ENCODE data around the gene NFYC.

The NFYC gene

DNA sequence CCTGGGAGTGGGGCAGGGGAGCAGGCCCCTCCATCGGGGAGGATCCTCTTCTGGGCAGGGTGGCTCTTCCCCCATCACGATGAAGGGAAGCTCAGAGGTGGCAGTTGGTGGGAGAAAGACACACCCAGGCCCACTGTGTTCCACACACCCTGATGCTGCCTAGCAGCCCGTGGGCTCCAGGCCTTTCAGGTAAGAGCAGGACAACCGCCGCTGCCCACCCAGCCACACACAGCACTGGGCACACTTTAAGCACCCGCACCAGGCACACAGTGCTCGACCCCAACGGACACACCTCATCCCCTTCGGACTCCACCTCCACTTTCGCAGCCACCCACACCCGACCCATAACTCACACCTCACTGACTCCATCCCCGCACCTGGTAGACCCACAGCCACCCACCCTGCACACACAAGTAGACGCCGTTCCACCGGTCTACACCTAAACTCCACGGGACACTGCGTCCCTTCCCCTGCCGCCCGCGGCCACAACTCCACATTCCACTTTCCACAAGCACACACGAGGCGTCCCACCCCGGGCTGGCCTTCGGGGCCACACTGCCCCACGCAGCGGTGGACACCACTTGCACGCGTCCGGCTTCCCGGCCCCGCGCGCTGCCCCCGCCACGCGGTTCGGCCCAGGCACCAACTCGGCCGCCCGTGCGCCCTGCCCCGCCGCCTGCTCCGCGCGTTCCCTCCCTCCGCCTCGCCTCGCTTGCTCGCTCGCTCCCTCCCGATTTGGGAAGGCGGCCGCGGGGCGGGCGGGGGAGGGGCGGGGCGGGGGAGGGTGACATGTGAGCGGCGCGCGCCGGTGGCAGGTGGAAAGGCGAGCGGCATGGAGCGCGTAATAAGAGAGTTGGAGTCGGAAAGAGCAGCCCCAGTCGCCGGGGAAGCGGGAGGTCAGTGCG, 91.7 kb downstream of the NFYC start, which contains the start of gene KCNQ4:
TSS of gene KCNQ4 (plus strand) at position 787 of the 905 bp plus-strand sequence. CDS start 307 bp downstream, outside the sequence.
- DNase-seq, result no peak

DNA sequence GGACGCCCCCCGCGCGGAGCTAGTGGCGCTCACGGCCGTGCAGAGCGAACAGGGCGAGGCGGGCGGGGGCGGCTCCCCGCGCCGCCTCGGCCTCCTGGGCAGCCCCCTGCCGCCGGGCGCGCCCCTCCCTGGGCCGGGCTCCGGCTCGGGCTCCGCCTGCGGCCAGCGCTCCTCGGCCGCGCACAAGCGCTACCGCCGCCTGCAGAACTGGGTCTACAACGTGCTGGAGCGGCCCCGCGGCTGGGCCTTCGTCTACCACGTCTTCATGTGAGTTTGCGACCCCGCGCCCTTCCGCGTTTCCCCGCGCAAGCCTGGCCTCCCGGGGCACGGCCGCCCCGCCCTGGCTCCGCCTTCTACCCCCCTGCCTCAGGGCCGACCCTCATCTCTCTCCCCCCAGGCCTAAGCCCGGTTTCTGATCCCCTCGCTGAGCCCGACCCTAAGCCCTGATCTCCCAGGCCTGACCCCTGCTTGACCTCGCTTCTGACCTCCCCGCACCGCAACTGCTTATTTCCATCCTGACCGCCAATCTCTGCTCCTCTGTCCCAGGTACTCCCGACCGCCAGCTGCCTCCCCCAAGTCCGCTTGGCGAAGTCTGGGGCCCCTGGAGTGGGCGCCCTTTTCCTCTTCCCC, 92.8 kb downstream of the NFYC start:
- DNase-seq, result no peak

DNA sequence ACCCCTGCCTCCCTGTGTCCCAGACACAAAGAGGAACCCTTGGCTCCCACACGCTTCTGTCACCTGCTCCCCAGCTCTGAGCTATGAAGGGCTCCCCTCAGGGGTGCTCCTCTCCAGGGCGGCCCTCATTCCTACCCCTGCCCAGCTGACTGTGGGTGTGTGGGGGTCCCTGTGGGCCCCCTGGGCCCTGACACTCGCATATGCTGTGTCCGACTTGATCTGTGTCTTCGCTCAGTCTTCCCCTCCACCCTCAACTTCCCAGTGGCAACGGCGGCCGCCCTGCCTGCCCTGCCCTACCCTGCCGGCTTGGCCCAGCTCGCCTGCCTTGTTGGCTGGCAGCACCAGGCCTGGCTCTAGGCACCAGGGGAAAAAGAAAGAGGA, 93.3 kb downstream of the NFYC start:
- no peak for DNase-seq

DNA sequence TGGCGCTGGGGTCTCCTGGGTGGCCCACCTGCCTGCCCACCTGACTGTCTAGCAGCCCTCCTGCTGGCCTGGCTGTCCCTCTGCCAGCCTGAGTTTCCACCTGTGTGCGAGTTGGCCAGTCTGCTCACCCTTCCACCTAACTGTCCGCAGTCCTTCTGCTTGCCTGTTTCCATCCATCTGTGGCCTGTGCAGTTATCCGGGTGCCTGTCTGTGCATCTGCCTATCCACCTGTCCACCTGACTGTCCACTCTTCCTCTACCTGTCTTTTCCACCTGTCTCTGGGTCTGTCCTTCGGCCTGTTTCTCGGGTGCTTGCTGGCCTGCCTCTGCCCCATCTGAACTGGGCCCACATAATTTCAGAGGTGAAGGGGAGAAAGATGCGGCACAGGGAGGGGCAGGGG, 93.9 kb downstream of the NFYC start:
- DNase-seq, result no peak

DNA sequence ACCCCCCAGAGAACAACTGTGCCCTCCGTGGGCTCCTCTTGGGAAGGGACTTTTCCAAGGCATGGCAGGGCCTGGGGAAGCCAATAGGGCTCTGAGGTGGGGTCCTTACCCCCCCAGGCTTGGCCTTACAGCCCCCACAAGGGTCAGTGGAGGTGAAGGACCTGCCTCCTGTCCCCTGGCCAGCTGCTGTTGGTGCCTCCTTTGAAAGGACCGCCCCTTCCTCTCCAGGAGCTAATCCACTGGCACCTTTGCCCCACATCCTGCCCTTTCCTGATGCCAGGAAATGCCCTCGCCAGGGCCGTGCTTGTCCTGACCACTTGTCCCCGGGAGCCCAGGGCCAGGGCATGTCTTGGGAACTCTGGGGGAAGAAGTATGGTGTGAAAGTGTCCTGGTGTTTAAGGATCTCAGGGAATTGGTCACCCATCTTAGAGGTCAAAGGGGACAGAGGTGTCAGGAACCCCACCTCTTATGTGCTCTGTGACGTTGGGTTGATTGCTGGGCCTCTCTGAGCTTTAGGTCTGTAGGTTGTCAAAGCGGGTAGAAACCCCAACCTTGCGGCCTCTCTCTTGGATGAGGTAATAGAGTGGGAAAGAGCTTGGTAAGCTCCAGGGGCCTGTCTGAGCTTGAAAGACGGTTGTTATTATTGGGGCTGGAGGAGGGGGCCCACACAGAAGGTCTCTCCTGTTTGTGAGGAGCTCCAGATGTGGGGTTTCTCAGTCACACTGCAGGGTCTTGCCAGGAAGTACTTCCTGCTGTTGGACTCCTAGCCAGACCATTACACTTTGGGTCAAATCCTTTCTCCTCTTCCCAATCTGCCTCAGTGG, 94.9 kb downstream of the NFYC start:
- DNase-seq, result no peak

DNA sequence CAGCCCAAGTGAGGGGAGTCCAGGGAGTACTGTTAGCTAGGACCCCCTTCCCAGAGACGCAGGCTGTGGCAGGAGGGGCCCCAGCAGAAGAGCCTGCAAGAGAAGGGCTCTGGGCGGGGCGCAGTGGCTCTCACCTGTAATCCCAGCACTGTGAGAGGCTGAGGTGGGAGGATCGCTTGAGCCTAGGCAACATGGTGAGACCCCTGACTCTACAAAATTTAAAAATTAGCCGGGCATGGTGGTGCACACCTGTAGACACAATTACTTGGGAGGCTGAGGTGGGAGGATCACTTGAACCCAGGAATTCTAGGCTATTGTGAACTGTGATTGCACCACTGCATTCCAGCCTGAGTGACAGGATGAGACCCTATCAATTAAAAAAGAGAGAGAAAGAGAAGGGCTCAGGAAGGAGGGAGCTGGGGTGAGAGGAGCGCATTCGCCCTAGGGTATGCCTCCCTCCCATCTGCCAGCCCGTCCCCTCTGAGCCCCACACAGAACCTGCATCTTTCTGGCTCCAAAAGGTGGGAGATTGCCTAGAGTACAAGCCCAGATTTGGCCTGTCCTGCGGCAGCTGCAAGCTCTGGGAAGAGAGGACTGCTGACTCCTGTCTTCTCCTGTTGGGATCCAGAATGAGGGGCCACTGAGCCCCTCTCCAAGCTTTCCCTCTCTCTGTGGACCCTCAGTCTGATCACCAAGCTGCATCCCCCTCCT, 95.6 kb downstream of the NFYC start:
- DNase-seq, result no peak

DNA sequence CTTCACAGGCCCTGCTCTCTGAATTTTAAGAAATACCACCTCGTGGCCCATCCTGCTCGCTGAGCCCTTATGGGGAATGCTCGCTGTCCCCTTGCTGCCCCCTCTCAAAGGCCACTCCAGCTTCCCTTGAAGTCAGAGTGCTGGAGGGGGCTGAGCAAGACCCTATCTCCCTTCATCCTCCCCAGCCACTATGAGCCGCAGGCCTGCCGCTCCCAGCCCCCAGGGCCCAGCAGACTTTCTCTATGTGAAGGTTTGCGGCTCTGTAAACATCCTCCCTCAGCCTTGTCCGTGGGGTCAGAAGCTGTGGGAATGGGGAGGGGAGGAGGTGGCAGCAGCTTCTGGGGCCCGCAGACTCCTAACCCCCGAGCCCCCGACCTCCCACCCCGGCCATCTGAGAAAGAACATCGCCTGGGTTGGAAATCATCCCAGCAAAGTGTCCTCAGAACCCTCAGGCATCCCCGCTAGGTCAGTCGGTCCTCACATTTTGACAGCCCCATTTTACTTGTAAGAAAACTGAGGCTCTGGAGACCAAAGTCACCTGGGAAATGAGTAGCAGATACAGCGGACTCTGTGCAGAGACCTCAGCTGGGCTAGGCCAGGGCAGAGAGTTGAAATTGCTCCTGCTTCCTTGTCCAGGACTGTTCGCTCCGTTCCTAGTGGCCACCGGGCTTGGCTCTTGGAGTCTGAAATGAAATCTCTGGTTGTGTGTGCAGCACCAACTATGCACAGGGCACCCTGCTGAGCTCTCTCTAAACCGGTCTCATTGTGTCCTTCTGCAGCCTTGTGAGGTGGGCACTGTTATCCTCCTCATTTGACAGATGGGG, 96.4 kb downstream of the NFYC start:
- no peak for DNase-seq

DNA sequence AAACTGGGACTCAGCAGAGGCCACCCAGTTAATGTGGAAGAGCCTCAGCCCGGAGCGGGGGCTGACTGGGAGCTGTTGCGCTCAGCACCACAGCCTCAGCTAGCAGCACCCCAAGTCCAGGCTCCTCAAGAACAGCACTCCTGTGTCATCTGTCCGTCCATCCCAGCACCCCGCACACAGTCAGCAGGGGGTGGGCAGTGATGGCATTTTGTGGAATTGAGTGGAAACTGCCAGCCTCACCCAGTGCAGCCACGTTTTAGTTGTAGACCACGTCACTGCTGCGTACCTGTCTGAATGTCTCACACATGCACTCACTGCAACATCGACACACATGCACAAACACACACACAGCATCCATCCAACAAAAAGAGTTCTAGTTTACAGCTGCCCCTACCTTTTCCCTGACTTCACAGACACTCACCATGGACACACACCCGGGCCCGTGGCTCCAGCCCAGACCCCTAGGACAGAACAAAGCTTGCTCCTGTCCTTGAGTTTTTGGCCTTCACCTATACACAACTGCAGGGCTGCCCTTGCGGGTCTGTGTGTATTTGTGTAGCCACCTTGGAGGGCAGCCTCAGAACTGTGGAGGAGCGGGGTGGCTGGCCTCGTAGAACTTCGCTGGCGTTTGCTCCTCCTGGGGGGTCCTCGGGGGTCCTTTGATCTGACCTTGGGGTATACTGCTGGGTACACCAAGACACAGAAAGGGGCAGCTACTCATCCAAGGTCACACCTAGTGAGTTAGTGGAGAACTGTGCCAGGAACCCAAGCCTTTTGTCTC, 97.2 kb downstream of the NFYC start:
- DNase-seq, result no peak

DNA sequence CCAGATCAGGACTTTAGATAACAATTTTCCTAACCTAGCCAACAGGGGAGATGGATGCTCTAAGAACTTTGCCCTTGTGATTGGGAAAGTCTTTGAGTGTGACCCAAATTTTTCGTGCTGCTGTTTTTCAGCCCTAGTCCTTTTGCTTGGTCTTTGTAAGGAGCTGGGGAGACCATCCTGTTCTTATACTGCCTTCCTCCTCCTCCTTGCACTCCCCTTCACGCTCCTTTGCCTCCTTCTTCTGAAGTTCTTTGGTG, 97.8 kb downstream of the NFYC start:
- DNase-seq, result no peak

DNA sequence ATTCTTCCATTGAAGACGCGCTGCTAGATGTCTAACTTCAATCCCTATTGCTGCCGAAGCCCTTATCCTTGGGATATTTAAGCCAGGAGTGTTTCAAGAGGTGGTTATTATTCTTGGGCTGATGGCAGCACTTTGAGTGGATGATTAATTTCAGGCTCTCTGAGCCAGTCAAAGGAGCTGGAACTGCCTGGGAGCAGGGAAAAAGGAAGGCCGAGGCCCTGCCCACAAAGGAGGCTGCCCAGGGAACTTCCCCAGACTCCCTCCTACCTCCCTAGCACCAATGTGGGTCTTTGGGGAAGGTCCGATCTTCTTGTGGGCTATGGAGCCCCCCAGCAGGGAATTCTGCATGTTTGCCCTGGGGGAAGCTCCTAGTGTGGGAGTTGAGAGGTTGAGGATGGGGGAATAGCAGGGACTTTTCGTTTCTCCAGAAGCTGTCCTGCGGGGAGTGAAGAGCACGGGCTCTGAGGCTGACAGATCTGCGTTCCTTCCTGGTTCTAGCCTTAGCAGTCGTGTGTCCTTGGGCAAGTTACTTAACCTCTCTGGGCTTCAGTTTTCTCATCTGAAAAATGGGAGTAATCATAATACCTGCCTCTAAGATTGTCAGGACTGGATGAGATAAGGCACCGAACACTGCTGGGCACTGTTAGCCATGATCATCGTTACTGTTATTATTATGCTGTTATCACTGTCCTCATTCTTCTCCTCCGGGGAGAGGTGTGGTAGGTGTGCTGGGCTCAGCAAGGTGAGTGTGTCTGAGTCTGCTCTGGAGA, 98.3 kb downstream of the NFYC start:
- no peak for DNase-seq

DNA sequence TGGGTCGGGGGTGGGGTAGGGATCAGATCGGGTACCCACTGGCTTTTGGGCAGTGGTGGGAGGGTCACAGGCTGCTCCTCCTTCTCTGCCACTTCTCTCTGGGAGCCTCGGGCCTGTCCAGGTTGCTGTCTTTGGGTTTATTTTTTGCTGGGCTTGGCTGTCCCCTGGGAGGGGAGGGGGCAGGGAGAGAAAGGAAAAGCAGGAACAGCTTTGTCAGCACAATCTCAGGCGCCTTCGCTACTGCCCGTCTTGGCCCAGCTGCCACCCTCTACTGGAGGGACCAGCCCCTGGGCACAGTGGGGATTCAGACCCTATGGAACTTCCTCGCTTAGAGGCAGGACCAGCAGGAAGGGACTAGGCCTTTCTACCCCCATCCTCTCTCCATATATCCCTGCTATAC, 100.5 kb downstream of the NFYC start:
- no peak for DNase-seq

DNA sequence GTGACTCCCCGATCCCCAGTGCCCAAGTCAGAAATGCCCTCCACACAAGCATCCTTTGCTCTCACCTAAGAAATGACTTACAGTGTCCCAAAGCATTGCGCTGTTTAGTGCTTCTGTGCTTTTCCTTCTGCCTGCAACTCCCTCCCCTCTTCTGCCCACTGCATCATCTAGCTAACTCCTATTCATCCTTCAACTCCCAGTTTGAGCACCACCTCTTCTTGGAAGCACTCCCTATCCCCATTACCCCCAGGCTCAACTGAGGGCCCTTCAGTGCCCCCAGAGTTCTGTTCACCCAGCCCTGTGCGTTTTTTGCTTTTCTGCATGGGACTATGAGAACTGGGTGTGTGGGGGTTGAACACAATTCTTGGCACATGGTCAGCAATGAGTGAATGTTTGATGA, 102.1 kb downstream of the NFYC start:
- no peak for DNase-seq

DNA sequence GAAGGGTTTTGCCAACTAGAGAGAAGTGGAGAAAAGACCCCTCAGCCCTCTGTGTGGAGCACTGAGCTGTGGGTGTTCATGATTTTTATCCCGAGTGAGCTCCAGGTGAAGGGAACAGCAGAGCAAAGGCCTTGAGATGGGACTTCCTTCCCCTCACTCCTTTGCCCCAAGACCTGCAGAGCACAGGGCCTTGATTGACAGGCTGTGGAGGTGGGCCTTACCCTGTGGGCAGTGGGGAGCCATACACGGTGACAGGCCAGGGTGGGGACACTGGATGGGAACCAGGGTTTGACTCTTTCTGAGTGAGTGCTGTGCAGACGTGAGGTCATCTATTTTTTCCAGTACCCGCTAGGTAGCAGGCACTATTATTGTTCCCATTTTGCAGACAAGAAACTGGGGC, 102.5 kb downstream of the NFYC start:
- DNase-seq, result no peak

DNA sequence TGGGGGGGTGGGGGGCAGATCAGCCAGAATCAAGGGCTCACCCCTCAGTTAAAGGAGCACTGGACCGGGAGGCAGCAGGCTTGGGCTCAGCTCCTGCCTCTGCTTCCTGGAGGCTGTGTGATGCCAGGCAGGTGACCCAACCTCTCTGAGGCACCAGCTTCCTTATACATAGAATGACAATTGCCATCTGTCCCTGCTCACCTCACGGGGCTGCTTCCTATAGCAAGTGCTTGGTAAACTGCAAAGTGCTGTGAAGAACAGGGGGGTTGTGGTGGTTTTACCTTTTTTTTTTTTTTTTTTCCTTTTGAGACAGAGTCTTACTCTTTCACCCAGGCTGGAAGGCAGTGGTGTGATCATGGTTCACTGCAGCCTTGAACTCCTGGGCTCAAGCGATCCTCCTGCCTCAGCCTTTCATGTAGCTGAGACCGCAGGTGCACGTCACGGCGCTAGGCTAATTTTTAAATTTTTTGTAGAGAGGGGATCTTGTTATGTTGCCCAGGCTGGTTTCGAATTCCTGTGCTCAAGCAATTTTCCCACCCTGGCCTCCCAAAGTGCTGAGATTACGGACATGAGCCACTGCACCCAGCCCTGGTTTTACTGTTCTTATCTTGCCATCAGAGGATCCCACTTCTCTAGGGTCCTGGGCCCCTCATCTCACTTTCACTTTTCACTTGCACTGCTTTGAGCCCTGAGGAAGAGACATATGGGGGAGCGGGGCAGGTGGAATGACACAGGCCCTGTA, 103.6 kb downstream of the NFYC start:
- DNase-seq, result no peak

DNA sequence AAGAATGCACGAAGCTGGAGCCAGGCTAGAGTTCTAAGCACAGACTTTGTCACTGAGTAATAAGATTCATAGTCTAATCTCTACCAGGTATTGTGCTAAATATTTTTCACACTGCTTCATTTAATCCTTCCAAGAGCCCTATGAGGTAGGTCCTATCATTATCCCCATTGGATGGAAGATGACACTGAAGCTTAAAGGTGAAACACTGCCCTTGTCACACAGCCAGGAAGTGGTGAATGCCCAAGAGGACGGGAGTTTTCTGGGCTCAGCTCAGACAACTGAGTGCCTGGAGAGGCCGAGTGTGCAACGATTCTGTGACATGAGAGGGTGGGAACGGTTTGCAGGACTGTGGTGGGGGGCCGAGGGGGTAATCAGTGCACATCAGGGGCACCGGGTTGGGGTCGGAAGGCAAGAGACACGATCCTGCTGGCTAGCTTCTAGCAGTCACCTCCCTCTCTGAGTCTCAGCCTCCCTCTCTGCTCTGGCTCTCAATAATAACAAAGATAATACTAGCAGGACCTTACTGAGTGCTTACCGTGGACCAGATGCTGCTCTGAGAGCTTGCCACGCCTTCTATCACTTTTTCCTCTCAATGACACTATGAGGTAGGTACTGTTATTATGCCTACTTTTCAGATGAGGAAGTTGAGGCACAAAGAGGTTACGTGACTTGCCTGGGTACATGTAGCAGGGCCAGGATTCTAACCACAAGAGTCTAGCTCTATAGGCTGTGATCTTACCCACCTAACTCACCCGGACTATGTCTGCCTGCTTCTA, 104.5 kb downstream of the NFYC start:
- DNase-seq, result no peak

DNA sequence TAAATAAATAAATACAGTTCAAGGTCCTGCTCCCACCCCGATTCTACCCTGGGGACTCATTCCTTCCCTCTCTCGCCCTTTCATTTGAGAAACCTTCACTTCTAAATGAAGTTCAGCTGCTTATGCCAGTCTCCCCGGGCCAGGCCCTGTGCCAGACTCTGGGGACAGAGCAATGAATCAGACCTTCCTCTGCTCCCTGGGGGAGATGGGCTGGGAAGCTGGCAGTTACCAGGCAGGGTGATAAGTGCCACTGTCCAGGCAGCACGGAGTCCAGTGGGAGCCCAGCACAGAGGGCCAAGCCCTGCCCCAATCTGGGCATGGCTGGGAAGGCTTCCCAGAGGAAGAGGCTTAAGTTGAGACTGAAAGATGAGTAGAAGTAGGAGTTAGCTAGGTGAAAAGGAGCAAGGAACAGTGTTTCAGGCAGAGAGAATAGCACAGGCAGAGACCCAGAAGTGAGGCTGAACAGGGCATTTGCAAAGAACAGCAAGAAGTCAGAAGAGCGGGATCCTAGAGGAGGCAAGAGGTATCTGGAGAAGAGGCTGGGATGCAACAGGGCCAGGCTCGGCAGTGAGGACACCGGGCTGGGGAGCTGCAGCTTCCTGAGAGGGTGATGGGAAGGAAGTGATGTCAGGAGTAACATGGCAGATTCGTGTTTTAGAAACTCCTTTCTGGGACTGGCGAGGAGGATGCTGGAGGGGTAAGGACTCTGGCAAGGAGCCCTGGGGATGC, 105.6 kb downstream of the NFYC start:
- DNase-seq, result no peak

DNA sequence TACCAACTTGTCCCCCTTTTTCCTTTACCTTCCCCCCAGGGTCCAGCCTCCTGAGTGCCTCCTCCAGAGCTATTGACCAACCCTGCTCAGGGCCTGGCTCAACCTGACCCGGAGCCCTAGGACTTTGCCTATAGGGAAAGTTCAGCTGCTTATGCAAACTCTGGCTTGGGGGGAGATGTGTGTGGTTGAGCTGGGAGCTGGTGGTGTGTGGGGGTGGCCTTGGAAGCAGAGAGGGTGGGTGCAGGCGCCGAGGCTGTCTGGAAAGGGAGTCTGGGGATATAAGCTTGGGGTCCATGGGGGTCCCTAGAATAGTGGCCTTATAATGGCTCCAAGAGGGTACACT, 106.1 kb downstream of the NFYC start:
- no peak for DNase-seq
